GM19043 (cell line): ENCODE data around the gene VWA2.
"Not testable (repeated sequence)": the region's sequence is repeated elsewhere in the genome, so short reads cannot be mapped to it uniquely, and the experiment has no call there.

Experiments used
- ATAC-seq: cut with Tn5 transposase; IDR thresholded peaks from one replicate; pipeline ENCODE4 v1.9.1; 2021; ENCODE audit warnings: low read depth; ENCODE audit not compliant: unreplicated experiment

VWA2 gene

GRCh38 chr10:114313866-114314265, 74.8 kb downstream of the VWA2 start:
- ATAC-seq, result no peak

GRCh38 chr10:114315566-114316420, 76.7 kb downstream of the VWA2 start:
- ATAC-seq, result no peak

- ATAC-seq, result no peak
These were observed 77.7 kb downstream of the VWA2 start for GRCh38 chr10:114316744-114317143.

GRCh38 chr10:114319406-114320248, 80.6 kb downstream of the VWA2 start:
- ATAC-seq, result no peak

- no peak for ATAC-seq
These were observed 81.4 kb downstream of the VWA2 start for GRCh38 chr10:114320249-114321116.

- ATAC-seq, result no peak
These were observed 83.3 kb downstream of the VWA2 start for GRCh38 chr10:114322344-114322743.

GRCh38 chr10:114323023-114323422, 84.0 kb downstream of the VWA2 start:
- ATAC-seq, result no peak

GRCh38 chr10:114326795-114327194, 87.7 kb downstream of the VWA2 start:
- no peak for ATAC-seq

- no peak for ATAC-seq
These were observed 88.7 kb downstream of the VWA2 start for GRCh38 chr10:114327537-114328440.

GRCh38 chr10:114328441-114328812, 89.4 kb downstream of the VWA2 start:
- no peak for ATAC-seq

- ATAC-seq, result no peak
These were observed 89.8 kb downstream of the VWA2 start for GRCh38 chr10:114328874-114329273.

GRCh38 chr10:114329634-114330365, 90.7 kb downstream of the VWA2 start:
- no peak for ATAC-seq

GRCh38 chr10:114332301-114333192, 93.5 kb downstream of the VWA2 start:
- no peak for ATAC-seq

- ATAC-seq, result not testable (repeated sequence)
These were observed 94.4 kb downstream of the VWA2 start for GRCh38 chr10:114333441-114333840.

- no peak for ATAC-seq
These were observed 95.2 kb downstream of the VWA2 start for GRCh38 chr10:114334301-114334700.

- no peak for ATAC-seq
These were observed 96.6 kb downstream of the VWA2 start for GRCh38 chr10:114335614-114336013.

- no peak for ATAC-seq
These were observed 97.9 kb downstream of the VWA2 start for GRCh38 chr10:114336823-114337509.
